H1 (cell line): ENCODE measurements around the gene TNRC6B. TPM values are rescaled to one million over a fixed set of nuclear protein-coding genes. Genes with fewer than 3 reads are reported as not detected.

ENCODE experiments used
- CBX8 ChIP-seq: fragments of 300-800, 300-1000 bp; sonication (generic); IDR thresholded peaks from 2 replicates; pipeline ENCODE4 v1.7.1; 2016; ENCODE audit warnings: low read depth, low read length, borderline replicate concordance
- EP300 ChIP-seq, 2 experiments: IDR thresholded peaks; 1 replicate in 1 of 2; 2 replicates in 1 of 2; pipeline ENCODE4 v1.6.1; 2011 to 2012; ENCODE audit warnings: low read depth in 2 of 2, low read length in 2 of 2, mild to moderate bottlenecking in 2 of 2, borderline replicate concordance in 1 of 2, inconsistent platforms in 1 of 2, moderate library complexity in 1 of 2
- NRF1 ChIP-seq: IDR thresholded peaks from 2 replicates; pipeline ENCODE4 v1.6.1; 2011; ENCODE audit warnings: mild to moderate bottlenecking, low read depth, low read length, improper control_type of control experiment
- RNF2 ChIP-seq: fragments of 200-900, 300-1000 bp; sonication (generic); IDR thresholded peaks from 2 replicates; pipeline ENCODE4 v1.7.1; 2016; ENCODE audit warnings: borderline replicate concordance, low read depth, mild to moderate bottlenecking, antibody characterized with exemption, low read length; ENCODE audit not compliant: poor library complexity, severe bottlenecking; ENCODE audit errors: missing control alignments
- TAF7 ChIP-seq: optimal IDR thresholded peaks from 2 replicates; pipeline ENCODE3; 2011; ENCODE audit warnings: low read depth, mild to moderate bottlenecking, inconsistent platforms, low read length, moderate library complexity, borderline replicate concordance
- polyA plus RNA-seq, 7 experiments: library from polyadenylated mRNA; depleted of rRNA in 3 of 7; stranded (reverse) in 5 of 7; unstranded in 2 of 7; fragments of >200 nt in 5 of 7; fragments of 200-250 nt in 2 of 7; gene quantifications; 1 replicate in 5 of 7; 2 replicates in 1 of 7; 4 replicates in 1 of 7; pipeline versions ENCODE4 v1.2.1 to v1.2.3, GENCODE V29; 2011 to 2013; ENCODE audit warnings: missing spikeins in 2 of 7, mixed read lengths in 2 of 7
- total RNA-seq: library from RNA; stranded (reverse); fragmentation: NEBNext Ultra II Directional; extraction: Animal tissue kit (Norgen Biotek cat#: 25700); gene quantifications from 2 replicates; pipeline ENCODE4 v1.2.1, GENCODE V29; 2021

Gene TNRC6B
- total and polyA plus RNA-seq, 2 of the 8 experiments (the other 6 are each of a cell fraction or from before 2014, with no cell fraction given): 12.5 to 48.9 TPM

GRCh38 chr22:40383905-40384304 lies 206.2 kb downstream of the TNRC6B start (continued):
- TF ChIP-seq RNF2 (no peak), TAF7 (no peak), EP300 (IDR thresholded peaks at IDR 0.05; ENCODE audit: borderline replicate concordance in 1 of 2, low read depth in 2 of 2, low read length in 2 of 2) (no peak), CBX8 (no peak), NRF1 (no peak)
- TF ChIP-seq, all 59 proteins: peak for 0
